ENCODE data around the gene POTEF.
"Not testable (repeated sequence)": the region's sequence is repeated elsewhere in the genome, so short reads cannot be mapped to it uniquely, and the experiment has no call there.

GRCh38 chr2:130162486-130162885, 33.5 kb upstream of the POTEF start:
- TF ChIP-seq POLR2AphosphoS5 (IDR thresholded peaks at IDR 0.05); EZH2 (IDR thresholded peaks at IDR 0.05; ENCODE audit: borderline replicate concordance, insufficient read depth, low read length, poor library complexity, severe bottlenecking); EP300 (conservative IDR thresholded peaks at IDR 0.05; ENCODE audit: poor library complexity, severe bottlenecking); RAD21 (conservative IDR thresholded peaks at IDR 0.05); MXI1 (conservative IDR thresholded peaks at IDR 0.05; ENCODE audit: poor library complexity, severe bottlenecking): not testable (repeated sequence)
- TF ChIP-seq, protein P1, sequence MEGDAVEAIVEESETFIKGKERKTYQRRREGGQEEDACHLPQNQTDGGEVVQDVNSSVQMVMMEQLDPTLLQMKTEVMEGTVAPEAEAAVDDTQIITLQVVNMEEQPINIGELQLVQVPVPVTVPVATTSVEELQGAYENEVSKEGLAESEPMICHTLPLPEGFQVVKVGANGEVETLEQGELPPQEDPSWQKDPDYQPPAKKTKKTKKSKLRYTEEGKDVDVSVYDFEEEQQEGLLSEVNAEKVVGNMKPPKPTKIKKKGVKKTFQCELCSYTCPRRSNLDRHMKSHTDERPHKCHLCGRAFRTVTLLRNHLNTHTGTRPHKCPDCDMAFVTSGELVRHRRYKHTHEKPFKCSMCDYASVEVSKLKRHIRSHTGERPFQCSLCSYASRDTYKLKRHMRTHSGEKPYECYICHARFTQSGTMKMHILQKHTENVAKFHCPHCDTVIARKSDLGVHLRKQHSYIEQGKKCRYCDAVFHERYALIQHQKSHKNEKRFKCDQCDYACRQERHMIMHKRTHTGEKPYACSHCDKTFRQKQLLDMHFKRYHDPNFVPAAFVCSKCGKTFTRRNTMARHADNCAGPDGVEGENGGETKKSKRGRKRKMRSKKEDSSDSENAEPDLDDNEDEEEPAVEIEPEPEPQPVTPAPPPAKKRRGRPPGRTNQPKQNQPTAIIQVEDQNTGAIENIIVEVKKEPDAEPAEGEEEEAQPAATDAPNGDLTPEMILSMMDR (IDR thresholded peaks at IDR 0.05; ENCODE audit: poor library complexity, severe bottlenecking): not testable (repeated sequence)
